GM19468 (cell line): ENCODE results near the gene GNPTAB.

Experiments used
- ATAC-seq: cut with Tn5 transposase; IDR thresholded peaks from one replicate; pipeline ENCODE4 v1.9.1; 2021; ENCODE audit warnings: mild to moderate bottlenecking, moderate library complexity, moderate number of reproducible peaks; ENCODE audit not compliant: unreplicated experiment; ENCODE audit errors: extremely low read depth

GNPTAB gene

DNA sequence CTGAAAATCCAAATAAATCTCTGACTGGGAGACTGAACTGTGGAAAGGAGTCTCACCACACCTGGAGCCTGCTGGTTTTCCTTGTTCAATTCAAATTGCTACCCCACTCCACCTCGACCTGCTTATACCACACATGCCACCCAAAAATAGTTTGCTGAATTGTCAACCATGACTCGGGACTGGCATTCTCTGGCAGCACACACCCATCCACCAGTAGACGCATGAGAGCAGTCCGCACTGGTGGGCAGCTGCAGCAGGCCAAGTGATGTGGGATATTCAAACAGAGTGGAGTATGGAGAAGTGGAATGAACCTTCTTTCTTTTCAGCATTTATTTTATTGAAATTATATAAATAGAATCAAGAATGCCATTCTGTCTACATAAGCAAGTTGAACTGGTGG lies 52.8 kb downstream of the GNPTAB start:
- no peak for ATAC-seq

DNA sequence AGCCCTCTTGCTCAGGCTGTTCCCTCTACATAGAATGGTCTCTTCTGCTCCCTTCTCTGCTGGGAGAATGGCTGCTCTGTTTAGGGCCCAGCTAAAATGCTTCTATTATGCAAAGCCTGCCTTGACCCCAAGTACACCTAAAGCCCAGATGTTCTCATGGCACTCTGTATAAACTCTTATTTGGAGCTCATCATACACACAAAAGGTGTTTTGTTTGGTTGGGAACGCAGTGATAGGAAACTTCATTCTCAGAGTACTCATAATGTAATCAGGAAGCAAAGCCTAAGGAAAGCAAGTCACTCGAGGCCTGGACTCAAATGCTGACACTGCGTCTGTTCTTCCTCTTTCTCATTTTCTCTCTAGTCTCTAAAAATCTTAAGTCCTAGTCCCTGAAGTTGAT lies 53.3 kb downstream of the GNPTAB start:
- ATAC-seq: no peak

DNA sequence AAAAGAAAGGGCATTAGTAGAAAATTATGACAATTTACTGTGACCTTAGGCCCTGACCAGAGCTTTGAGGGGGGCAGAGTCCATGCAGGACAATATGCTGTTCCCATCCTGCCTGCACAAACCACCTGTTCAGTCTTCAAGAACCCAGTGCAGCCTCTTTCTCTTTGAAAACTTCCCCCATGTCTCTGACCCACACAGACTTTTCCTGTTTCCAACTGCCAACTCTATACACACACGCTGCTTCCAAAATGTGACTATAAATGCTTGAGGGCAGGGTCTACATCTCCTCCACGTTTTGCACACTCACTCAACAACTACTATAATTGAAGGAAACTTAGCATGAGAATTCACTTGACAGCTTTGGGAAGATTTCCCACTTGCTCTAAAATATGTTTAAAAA lies 54.9 kb downstream of the GNPTAB start:
- no peak for ATAC-seq

DNA sequence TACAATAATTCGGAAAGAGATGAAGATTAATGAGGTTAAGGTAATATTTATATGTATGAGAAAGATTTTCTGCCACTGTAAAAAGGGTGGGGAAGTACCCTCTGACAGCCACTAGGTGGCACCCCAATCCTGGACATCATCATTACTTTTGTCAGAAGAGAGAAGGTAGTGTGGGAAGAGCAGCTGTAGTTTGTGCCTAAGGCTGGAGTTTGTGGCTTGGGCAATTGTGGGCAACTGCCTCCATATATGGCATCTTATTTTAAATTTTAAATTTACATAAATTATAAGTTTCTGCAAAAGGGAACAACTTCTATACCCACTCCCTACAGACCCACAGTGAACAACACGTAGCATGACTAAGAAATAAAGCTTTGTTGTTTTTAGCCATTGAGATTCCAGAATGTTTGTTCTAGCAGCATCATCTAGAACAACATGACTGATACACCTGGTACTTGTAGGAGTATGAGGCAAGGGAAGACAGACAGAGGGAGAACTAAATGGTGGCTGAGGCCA lies 57.1 kb downstream of the GNPTAB start:
- ATAC-seq: no peak

DNA sequence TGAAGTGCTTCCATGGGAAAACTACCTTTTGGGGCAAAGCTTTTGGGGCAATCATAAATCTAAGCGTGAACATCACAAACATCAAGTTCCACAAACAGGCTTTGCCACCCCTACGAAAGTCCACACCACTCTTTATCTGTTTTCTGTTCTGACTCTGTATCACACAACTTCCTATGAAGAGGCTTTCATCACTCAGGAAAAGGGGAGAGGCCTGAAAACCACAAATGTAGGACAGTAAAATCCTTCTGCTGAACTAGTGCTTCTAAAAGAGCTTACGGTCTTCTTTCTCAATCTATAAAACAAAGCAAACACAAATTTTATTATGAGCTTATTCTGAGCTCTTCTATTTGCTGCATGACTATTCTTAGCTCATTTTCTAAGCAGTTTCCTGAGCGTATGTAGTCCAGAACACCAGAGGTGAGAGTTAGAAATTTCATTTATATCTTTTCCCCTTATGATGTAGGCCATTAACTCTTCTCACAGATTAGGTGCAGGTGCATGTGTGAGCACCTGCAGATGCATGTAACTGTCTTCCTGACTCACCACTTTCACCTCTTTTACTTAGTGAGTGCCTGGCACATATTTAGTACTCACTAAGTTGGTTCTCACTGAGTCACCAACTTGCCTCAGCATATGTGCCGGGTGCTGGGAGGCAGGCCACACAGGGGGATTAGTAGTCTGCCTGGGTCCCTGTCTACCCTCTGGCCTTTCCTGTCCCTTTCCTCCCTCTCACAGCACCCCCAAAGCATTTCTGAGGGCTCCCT lies 58.6 kb downstream of the GNPTAB start:
- no peak for ATAC-seq

DNA sequence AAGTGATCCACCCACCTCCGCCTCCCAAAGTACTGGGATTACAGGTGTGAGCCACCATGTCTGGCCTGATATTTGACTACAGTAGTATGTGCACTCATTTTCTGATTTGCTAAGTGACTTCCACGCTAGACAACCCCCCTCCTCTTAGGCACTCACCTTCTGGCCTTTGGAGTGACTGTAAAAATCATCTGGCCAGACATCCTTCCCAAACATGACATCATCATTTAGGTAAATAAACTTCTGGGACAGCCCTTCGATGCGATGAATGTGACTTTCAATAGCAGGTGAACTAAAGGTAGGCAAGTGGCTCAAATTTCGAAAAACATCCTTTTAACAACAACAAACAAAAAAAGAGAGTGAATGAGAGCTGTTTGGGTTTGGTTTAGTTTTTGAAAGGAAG lies 60.9 kb downstream of the GNPTAB start:
- ATAC-seq: no peak

DNA sequence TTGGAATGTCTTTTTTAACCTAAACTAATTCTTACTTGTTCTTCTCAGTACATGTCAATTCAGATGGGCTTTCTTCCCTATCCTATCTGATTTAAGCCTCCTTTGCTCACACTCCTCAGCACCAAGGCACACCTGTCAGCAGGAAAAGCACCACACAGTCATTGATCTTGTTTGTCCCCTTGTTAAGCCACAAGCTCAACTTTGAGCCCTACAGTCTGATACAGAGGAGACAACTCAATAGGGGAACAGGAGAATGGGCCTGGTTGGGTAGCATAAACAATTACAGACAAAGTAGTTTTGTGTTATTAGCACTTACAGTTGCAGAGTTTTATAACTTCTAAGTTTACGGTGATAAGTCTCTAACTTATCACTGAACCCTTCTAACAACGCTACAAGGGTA lies 62.0 kb downstream of the GNPTAB start:
- no peak for ATAC-seq

DNA sequence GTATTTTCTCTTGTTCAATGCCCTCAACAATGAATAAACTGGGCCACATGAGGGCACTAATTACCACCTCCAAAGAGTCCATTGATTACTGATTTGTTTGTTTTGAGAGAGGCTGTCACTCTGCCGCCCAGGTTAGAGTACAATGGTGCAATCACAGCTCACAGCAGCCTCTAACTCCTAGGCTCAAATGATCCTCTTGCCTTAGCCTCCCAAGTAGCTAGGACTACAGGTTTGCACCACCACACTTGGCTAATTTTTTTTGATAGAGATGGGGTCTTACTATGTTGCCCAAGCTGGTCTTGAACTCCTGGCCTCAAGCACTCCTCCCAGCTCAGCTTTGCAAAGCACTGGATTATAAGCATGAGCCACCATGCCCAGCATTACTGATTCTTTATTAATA lies 63.2 kb downstream of the GNPTAB start:
- ATAC-seq: no peak

DNA sequence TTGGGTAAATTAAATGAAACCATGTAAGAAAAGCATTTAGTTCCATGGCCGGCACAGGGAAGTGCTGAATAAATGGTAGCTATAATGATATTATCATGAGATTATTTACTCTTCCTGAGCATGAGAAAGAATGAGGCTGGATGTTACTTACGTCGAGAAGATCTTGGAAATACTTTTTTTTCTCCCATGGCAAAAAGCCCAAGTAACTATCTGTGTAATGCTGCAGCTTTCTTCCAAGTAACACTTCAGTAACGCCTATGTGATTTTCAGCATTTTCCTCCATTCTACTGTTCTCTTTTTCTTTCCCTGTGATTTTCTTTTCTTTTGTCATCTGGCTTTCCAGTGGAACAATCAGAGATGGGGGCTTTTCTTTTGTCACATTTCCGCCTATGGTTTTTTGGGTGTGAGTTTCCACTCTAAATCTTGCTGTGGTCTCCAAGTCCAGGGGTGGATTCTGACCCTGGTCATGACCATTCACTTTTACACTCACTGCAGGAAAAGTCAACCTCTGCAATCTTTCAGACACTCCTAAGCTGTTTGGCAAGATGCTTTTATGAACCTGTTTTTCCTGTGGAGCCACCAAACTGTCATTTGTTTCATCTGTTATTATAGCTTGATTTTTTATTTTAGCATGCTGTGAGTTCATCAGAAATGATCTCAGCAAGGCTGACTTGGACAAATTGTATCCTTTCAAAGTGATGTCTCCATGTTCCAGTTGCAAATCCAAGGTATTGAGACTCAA lies 66.5 kb downstream of the GNPTAB start:
- ATAC-seq: no peak

DNA sequence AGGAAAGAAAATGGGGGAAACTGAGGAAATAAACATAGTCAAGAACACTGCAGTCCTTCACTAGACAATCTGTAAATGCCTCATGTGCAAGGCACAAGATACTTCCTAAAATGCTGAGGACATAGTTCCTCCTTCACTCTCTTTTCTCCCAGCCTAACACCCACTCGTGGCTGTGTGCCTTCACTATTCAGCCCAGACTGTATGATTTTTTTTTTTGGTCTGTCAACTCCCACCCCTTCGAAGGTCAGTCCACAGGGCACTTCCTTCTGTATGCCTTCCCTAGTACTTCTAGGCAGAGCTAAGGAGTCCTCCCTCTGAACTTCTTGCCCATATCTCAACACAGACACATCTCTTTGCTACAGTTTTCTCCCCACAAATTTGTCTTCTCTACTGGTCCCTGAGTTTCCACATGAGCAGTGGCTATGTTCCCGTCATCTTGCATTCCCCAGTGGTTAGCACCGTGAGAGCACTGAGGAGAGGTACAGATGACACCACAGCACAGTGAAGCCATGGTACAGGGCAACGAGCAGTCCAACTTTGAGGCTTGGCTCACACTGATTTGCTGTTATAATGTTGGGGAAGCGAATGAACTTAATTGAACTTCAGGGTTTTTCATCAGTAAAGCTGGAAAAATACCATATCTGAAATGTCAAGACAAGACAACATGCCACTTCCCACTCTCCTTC lies 67.4 kb downstream of the GNPTAB start:
- ATAC-seq: no peak

DNA sequence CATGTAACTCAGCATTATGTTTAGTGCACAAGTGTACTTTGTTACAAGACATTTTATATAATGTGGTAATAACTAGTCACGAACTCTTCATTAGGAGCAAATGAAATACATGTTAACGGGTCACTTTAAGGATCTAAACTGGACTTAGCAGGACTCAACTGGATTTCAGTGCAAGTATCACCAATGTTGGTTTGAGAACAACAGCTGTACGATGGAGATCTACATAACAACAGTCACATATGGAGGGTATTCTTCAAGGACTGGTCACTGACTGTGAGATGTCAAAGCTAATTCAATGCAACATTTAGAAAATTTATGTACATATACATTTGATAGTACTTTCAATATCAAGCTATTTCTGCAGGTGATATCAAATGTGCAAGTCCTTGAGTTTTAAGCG lies 69.0 kb downstream of the GNPTAB start:
- ATAC-seq: no peak

DNA sequence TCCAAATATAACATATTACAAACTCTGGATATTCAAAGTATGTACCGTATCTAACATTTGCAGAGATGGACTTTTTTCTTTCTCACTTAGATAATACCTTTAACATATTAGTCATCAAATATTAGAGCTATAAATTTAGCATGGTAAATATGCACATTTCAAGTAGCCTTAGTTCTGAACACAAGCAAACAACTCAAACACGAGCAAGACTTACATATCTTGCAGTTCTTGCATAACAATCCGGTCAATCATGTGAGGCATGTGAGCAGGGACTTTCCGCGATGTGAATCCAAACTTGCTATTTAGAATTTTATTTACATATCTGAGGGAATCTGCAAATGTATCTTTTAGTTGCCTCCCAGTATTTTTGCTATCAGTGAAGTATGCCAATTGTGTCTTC lies 69.4 kb downstream of the GNPTAB start:
- ATAC-seq: no peak

DNA sequence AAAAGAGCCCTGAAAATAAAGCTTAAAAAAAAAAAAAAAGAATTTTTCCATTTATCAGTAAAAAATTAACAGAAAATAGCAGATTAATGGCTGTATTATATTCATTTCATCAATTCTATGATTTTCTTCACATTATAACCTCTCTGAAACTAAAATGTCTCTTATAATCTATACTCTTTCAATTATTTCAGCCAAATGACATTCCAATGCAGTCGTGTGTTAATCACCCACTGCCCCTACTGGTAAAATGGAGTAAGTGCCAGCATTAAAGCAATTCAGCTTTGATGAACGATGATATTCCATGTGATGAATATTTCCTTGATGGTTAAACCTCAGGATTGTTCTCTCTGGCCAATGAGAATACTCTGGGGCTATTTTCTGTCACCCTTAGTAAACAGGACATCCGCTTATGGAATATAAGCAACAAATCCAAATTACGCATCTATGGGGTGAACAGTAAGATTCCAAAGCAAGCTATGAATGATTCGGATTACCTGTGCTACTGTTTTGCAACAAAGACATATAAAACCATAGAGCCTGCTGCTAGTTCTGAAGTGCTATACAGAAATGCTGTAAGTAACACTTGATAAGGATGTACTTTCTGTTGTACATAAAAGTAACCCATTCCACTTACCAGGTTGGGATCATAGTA lies 71.2 kb downstream of the GNPTAB start:
- ATAC-seq: no peak

DNA sequence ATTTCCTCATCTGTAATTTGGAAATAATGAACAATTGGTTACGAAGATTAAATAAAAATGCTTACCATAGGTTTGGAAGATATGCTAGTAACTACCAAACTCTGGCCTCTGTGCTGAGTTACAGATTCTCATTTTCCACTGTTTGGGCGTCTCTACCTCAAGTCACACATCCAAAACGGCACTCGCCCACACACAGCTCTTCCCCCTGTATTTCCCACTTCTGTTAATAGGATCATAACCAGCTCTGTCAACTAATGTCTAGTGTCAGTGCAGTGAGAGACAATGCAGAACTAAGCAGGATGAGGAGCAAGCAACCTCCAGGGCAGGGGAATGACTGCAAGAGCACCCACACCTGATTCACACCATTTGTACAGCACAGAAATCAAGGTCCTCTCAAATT lies 80.6 kb downstream of the GNPTAB start:
- no peak for ATAC-seq

DNA sequence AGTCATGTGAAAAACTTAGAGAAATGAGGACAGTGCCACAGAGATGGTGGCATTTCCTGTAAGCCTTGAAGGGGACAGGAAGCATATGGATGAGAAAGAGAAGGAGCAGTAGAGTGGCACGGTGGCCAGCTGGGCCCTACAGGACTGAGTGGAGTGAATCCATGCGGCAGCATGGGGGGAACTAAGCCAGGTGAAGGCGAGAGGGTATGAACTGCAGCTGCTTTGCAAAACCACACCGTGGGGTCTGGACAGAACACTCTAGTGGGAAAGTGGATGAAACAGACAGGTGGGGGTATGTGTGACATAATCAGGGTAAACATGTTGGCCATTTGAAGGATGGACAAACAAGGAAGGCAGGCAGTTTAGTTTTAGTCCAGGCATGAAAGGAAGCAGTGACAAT lies 81.1 kb downstream of the GNPTAB start:
- no peak for ATAC-seq

DNA sequence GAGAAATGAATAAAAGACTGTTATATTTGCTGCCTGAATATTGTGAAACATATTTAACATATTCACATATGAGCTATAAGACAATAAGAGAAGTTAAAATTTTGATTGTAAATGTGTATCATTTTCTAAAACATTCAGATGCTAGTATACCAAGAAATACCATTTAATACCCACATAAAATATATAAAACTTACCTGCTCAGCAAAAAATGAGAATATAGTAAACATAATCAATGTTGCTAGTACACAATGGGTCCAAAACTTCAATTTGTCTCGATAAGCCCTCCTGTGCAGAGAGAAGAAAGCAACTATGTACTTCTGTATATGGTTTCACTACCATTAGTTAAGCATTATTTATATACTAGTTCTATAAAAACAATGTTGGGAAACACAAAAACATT lies 81.9 kb downstream of the GNPTAB start:
- no peak for ATAC-seq

DNA sequence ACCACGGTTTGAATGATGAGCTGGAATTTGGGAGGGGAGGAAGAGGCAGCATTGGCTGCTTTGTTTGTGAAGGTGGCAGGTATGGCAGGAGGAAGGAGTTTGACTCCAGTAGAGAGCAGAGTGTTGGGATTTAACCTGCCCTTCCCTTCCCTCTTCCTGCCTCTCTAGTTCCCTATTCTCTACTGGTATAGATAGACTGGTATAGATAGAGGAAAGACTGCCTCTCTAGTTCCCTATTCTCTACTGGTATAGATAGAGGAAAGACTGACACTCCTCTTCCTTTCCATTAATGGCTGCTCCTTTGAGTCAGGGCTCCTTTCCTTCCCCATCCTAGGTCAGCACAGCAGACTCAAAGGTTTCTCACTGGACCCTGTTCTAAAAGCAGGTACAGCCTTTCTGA lies 83.1 kb downstream of the GNPTAB start:
- ATAC-seq: no peak

DNA sequence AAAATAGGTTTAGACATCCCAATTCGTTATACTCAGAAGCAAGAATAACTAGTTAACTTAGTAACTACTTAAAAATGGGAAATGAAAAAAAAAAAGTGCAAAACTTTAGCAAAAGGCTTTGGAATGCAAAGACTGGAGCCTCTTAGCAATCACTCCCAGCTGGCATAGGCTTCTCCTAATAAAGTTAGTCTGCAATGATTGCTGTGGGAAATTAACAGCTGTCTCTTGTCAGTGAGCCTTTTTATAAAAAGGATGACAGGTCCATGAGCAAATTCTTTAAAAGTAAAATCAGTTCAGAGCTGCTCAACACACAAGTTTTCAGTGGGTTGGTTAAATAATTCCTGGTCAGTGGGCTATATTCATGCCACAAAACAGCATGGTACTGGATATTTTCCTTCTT lies 84.1 kb downstream of the GNPTAB start:
- ATAC-seq: no peak

DNA sequence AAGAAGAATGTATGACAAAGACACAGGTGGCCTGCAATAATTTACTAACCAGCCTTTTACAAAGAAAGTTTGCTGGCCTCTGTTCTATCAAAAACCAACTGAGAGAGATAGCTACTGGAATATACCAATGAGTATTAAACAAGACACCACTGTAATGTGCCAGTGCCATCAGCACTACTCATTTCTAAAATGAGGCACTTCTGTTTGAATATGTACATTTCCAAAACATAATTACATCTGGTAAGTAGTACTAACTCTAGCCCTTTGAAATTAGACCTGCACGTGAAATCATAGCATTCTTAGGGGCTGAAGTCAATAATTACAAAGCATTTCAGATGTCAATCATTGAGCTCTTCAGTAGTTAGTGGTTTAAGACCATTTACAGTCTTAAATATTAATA lies 84.6 kb downstream of the GNPTAB start:
- no peak for ATAC-seq

DNA sequence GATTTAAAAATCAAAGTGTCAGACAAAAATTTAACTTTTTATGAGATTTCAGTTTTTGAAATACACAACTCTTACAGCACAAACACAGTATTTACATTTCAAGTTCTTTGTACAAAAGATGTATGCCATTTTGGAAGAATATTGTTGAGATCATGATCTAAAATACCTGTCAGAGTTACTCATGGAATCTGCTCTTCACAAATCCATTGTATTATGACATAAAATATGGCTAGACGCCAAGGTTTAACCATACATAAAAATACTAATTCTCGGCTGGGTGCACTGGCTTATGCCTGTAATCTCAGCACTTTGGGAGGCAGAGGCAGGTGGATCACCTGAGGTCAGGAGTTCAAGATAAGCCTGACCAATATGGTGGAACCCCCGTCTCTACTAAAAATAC lies 85.3 kb downstream of the GNPTAB start:
- no peak for ATAC-seq
